HG03565 (cell line): ENCODE data around the gene DENND1A.
"Not testable (repeated sequence)": the region's sequence is repeated elsewhere in the genome, so short reads cannot be mapped to it uniquely, and the experiment has no call there.

Source experiments
- ATAC-seq: cut with Tn5 transposase; IDR thresholded peaks from one replicate; pipeline ENCODE4 v1.9.1; 2021; ENCODE audit warnings: mild to moderate bottlenecking, moderate library complexity; ENCODE audit not compliant: unreplicated experiment

Gene DENND1A

DNA sequence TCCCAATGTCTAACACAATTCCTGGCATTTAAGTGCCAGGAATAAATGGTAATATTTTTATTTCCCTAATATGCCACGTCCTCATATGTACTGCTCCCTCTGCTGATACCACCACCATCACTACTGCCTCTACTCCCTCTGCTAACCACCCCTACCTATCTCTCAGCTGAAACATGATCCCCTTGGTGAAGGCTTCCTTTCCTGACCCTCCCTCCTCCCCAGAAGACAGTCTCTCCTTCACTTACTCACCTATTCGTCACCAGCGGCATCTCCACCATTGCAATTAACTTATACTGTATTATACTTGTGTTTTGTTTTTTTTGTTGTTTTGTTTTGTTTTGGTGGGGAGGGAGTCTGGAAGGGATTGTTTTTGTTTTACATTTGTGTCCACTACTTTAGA, 4.8 kb downstream of the DENND1A start:
- no peak for ATAC-seq

DNA sequence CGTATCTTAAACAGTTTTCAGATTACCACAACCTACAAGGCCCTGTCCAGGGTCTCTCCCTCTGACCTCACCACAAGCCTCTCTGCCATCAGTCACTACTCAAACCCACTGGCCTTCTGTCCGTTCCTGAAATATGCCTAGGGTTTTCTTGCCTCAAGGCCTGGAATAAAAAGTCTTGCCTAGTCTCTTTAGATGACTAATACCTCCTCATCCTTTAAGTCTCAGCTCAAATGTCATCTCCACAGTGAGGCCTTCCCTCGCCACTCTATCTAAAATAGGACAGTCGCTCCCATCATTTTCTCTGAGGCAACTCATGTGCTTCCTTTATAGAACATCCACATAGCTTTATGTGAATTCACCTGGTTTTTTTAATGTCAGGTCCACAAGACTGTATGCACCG, 5.2 kb downstream of the DENND1A start:
- no peak for ATAC-seq

DNA sequence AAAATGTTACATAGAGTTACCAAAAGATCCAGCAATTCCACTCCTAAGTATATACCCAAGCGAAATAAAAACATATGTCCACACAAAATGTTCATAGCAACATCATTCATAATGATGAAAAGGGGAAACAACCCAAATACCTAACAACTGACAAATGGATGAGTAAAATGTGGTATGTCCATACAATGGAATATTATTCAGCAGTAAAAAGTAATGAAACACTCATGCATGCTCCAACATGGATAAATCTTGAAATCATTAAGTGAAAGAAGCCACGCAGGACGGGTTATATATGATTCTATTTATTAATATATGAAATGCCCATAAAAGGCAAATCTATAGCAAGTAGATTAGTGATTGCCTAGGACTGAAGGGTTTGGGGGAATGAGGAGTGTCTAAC, 6.0 kb downstream of the DENND1A start:
- ATAC-seq = no peak

DNA sequence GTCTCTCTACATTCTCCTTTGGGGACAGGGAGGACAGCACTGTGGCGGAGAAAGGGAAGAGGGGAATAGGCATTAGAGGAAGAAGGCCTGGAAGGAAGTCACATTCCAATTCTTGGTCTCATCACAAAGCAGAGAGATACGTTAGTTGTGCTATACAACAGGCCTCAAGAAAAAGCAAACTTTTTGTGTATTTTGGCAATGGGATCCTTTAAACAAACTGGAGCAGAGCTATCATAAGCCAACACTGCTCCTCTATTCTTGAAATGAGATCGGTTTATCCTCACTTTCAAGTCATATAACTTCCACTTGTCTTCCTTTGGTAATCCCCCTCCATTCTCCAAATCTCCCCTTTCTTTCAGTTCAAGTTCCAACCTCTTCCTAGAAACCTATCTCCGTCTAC, 6.5 kb downstream of the DENND1A start:
- ATAC-seq = no peak

DNA sequence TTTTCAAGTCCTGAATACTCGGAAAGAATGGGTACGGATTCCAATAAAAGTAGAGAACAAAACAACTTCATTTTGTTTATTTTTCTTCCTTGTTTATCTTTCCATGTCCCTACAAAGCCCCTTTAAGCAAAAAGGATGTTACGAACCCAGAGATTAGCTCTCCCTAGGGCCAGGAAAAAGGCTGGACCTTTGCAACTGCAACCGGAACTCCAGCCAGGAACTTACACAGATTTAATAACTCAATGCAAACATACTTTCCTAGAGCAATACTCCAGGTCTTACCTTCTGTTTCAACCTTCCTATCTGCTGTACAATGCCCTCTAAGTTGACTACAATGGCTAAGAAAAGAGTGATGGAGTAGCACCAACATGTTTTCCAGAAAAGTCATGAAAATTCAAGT, 7.0 kb downstream of the DENND1A start:
- ATAC-seq = no peak

DNA sequence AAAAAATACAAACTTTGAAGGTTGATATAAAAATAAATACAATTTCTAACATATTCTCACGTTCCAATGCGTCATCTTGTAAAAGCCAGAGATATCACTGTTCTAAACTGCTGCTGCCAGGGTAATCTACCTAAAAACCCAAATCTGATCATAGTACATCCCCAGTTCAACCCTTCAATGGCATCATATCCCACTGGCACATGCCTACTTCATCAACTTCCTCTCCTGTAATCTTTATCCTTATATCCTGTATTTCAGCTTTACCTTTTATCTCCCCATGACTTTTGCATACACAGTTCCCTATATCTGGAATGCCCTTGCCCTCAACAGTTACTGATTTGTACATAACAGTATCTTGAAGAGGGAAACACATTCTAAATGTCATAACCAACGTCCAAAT, 7.5 kb downstream of the DENND1A start:
- no peak for ATAC-seq

DNA sequence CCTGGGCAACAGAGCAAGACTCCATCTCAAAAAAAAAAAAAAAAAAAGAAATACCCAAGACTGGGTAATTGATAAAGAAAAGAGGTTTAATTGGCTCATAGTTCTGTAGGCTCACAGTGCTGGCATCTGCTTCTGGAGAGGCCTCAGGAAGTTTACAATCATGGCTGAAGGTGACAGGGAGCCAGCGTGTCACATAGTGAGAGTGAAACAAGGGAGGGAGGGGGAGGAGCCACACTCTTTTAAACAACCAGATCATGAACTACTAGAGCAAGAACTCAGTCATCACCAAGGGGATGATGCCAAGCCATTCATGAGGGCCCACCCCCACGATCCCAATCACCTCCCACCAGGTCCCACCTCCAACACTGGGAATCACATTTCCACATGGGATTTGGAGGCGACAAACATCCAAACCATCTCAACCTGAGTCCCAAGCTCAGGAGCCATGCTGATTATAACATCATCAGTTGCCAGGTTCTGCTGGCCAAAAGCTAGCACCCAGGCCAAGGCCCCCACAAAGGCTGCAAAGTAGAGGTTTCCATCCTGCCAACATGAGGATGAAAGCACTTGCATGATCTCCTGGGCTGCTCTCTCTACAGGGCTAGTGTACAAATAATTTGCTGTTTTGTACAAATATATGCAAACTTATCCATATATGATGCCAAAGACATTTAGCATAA, 15.3 kb downstream of the DENND1A start:
- ATAC-seq = no peak

DNA sequence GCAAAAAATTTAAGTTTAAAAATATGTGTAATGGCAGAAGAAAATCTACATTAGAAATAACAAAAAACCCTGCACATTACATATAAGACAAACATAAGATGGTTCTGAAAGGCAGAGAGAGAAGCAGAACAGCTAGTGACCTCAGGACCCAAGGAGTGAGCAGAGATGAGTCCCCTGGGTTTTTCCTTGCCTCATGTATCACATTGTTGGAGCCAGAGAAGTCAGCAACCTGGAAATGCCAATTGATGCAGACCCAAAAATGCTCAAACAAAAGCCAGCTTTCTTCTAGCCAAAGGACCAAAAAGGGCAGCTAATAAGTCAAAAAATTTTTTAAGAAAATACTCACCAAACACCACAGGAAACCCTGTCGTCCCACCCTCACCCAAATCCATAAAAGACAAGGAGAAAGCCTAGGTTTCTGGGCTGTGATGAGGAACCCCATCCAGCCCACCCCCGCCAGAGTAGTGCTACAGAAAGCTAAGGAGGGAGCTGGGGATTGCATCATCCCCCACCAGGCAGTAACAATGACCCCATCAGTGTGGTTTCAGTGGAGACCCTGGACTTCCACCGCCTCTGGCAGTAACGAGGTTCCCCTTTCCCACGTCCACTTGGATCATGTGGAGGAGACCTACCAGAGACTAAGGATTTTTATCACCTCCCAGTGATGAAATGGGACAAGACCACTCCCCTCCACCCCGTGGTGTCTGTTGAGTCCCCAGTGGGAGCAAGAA, 17.6 kb downstream of the DENND1A start:
- ATAC-seq = no peak

DNA sequence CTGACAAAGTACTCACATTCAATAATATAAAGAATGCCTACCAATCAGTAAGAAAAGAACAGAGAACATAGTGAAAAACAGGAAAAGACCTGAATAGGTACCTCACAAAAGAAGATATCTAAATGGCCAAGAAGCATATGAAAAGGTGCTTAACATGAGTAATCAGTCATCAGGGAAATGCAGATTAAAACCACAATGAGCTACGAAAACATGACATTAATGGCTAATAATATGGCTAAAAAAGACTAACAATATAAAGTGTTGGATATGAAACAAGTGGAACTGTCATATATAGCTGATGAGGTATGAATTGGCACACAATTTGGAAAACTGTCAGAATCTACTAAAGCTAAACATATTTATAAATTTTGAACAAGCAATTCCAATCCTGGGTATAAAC, 18.9 kb downstream of the DENND1A start:
- ATAC-seq = no peak

DNA sequence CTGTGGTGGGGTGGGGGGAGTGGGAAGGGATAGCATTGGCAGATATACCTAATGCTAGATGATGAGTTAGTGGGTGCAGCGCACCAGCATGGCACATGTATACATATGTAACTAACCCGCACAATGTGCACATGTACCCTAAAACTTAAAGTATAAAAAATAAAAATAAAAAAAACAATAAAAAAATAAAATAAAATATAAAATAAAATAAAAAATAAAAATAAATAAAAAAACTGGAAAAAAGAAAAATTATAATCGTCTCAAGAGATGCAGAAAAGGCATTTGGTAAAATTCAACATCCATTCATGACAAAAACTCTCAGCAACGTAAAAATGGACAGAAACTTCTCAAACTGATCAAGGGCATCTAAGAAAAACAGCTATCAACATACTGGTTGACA, 20.7 kb downstream of the DENND1A start:
- ATAC-seq = not testable (repeated sequence)

DNA sequence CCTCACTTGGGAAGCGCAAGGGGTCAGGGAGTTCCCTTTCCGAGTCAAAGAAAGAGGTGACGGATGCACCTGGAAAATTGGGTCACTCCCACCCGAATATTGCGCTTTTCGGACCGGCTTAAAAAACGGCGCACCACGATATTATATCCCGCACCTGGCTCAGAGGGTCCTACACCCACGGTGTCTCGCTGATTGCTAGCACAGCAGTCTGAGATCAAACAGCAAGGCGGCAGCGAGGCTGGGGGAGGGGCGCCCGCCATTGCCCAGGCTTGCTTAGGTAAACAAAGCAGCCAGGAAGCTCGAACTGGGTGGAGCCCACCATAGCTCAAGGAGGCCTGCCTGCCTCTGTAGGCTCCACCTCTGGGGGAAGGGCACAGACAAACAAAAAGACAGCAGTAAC, 26.4 kb downstream of the DENND1A start:
- not testable (repeated sequence) for ATAC-seq

DNA sequence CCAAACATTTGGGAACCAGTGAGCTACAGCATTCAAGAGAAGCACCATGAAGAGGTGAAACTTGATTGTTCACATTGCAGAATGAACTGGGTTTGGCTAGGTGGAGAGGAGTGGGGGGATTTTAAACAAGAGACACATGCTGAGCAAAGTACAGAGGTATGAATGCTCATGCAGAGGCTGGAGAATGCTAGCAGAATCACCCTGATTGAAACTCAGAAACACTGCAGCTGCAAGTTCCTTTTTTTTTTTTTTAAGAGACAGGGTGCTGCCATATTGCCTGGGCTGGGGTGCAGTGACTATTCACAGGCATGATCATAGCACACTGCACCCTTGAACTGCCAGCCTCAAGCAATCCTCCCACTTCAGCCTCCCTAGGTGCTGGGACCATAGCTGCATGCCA, 35.1 kb downstream of the DENND1A start:
- ATAC-seq = no peak

DNA sequence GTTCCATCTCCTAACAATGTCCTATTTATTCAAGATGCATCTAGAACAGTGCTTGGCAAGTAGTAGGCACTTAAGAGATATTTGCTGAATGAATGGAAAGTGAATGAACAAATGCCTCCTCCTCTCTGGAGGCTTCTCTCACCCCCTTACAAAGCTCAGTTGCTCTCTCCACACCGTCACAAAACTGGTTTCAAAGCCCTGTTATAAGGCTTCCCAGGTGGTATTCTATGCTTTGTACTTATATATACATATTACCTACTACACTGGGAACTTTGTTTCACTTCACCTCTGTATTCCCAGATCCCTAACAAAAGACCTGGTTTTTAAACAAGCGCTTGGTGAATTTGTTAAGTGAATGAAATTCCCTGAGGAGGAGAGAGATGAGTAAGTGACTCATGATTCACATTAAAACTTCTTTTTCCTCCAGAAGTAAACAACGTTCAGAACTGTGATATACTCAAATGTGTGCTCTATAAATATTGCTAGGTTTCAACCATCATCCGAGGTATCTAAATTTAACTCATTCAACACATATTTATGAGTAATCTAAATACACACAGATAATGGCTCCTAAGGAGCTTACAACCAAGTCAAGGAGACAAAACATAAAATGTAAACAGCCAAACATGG, 36.0 kb downstream of the DENND1A start:
- ATAC-seq = no peak

DNA sequence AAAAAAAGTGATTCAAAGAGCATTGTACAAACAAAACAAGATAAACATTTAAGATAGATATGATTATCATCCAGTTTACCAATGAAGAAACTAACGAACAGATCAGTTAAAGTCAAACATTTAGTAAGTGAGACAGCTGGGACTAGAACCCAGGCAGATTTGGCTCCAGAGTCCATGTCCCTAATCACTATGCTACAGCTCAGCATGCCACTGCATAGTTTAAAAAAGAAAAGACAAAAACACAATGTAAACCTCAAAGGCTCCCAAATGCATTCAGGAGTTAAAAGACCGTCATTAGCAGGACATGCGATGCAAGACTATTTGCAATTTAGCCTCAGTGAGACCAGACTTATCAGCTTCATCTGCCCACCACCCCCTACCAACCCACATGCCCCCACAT, 36.8 kb downstream of the DENND1A start:
- no peak for ATAC-seq

DNA sequence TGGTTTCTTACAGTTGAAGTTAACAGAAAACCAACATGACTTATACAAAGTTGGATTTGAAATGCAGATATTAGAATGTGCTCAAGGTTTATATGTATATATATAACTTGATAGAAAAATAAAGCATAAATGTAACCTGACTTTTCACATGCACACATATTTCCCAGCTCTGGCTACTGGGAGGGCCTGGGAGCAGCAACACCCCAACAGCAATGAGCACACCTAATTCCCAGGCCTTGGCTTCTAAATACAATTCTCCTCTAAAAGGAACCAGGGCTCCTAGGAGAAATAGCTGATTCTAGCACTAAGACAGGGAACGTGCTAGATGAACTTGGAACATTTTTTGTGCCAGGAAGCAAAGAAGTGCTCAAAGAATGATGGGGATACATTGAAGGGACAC, 42.1 kb downstream of the DENND1A start:
- ATAC-seq = no peak

DNA sequence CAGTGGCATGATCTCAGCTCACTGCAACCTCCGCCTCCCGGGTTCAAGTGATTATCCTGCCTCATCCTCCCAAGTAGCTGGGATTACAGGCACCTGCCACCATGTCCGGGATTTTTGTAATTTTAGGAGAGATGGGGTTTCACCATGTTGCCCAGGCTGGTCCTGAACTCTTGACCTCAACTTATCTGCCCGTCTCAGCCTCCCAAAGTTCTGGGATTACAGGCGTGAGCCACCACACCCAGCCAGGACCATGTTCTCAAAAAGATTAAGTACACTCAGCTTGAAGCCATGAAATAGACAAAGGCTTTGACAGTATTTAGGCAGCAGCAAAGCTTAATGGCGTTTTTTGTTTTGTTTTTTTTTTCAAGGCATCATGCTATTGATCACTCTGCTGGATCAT, 44.1 kb downstream of the DENND1A start:
- ATAC-seq = not testable (repeated sequence)

DNA sequence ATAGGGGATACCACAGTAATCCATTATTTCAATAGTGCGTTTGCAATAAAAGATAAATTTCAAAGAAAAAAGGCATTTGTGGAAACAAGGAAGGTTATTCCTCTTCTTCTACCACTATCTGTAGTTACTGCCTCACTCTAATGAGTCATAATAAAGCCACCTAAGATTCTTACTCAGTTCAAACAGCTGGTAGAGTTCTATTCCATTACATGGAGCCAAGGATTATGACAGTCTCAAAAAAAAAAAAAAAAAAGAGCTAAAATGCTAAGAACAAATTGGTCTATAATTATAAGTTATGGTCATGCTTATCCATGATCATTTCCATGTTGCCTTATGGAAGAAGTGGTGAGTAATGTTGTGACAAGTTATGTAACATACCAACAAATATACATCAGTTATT, 46.3 kb downstream of the DENND1A start:
- no peak for ATAC-seq

DNA sequence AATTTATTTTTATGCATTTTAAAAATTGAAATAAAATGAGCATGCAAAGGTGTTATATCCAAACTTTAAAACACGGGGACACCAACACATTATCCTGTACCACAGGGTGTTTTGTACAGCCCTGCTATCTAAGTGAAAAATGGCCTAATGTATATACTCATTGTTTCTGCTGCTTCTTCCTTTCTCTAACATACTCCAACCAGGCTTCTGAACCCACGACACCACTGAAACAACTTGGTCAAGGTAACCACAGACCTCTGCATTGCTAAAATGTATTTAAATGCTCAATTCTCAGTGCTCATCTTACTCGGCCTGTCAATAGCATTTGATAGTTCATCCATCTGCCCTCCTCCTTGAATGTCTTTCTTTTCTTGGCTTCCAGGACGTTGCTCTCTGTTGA, 48.3 kb downstream of the DENND1A start:
- no peak for ATAC-seq

DNA sequence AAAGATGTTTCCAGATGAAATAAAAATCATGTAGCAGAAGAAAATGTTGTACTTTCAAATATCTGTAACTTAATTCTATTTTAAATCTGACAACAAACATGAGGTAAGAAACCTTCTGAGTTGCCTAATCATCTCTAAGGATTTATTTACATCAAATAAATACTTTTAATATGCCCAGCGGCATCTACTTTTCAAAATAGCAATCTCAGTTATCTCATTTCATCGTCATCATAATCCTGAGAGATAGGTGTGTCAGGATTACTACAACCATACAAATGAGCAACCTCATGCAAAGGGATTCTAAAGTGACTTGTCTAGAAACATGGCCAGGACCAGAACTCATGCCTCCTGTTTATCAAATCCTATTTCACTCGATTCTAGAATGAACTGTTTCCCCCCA, 49.5 kb downstream of the DENND1A start:
- ATAC-seq = no peak

DNA sequence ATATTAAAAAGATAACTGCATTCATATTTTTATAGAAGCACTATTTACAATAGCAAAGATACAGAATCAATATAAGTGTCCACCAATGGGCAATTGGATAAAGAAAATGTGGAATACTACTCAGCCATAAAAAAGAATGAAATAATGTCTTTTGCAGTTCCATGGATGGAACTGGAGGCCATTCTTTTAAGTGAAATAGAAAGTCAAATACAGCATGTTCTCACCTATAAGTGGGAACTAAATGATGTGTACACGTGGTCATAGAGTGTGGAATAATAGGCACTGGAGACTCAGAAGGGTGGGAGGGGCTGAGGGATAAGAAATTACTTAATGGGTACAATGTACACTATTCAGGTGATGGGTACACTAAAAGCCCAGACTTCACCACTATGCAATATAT, 53.2 kb downstream of the DENND1A start:
- no peak for ATAC-seq

DNA sequence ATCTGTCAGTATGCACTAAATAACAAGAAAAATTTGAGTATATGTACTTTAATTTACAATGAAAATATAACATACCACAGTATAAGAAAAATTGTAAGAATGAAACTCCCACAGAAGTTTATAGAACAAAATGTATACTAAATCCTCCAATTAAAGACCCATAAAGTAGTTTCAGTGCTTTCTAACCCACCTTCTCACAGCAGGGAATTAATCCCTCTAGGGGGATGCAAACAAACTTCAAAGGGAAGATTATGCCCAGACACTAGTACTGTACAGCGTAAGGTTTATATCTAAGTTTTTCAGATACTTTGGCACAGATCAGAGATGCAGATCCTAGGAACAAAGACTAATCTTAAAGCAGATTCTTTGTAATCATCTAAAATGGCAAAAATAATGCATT, 57.2 kb downstream of the DENND1A start:
- no peak for ATAC-seq

DNA sequence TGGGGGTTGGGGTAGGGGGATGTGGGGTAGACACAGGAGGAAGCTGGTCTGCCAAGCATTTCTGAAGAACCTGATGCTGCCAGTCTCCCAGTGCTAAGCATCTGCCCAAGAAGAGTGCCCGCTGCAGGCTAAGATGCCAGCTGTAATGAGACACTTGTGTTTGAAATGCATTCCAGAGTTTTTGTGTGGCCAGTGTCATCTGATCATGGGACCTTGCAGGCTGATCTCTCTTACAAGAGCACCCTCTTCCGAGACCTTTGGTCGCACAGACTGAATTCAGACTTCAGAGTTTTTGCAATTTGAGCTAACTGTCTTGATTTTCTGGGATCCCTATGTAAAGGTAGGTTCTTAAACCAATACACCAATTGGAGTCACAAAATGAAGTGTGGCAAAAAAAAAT, 58.1 kb downstream of the DENND1A start:
- ATAC-seq = no peak
